GM12865 (cell line): ENCODE measurements around the gene EIF4A2.

ENCODE experiments used
- DNase-seq: peaks from one replicate; pipeline ENCODE4 v3.0.0; 2010; ENCODE audit warnings: low read depth
- H3K4me3 ChIP-seq: 2 replicates; pipeline ENCODE4 v1.5.1; 2011; ENCODE audit warnings: mild to moderate bottlenecking, low read depth, low read length, control low read depth
- TF ChIP-seq, protein P1 (sequence below): IDR thresholded peaks from 2 replicates; pipeline ENCODE4 v1.5.1; 2011; ENCODE audit warnings: low read length, control low read depth, low read depth, inconsistent platforms; ENCODE audit not compliant: insufficient read depth; ENCODE audit errors: missing control alignments

Gene EIF4A2

DNA sequence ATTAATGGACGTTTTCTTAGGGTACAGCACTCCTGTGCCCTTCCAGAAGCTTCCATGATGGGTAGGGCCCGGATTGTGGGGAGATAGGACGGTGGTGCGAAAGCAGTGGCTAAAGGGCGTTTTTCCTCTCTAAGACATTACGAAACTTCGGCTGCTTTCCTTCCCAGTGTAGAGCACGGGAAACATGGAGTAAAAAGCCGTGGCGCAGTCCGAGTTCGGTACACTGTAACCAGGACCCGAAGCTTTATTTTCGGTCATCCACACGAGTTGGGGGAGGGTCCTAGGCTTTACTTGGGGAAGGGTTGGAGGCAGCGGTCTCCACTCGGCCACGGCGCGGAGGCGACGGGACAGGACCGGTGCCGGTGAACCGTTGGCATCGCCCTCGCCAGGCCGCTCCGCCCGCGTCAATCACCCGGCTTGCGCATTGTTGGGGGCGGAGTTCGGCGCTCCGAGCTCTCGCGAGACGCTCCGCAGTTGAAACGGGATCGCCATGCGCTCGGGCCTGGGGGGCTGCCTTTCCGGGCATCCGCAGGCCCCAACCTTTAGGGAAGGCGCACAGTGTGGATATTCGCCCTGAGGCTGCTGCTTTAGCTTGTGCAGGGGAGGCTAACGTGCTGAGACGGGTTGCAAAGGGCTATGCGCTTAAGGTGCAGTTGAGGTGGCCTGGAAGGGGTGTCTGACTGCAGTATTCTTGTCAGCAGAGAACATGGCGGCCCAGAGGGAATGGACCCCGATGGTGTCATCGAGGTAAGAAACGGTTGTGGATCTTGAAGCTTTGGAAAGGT, 546 bp downstream of the EIF4A2 start:
- DNase-seq, result peak; percentile 87
- TF ChIP-seq, protein P1, sequence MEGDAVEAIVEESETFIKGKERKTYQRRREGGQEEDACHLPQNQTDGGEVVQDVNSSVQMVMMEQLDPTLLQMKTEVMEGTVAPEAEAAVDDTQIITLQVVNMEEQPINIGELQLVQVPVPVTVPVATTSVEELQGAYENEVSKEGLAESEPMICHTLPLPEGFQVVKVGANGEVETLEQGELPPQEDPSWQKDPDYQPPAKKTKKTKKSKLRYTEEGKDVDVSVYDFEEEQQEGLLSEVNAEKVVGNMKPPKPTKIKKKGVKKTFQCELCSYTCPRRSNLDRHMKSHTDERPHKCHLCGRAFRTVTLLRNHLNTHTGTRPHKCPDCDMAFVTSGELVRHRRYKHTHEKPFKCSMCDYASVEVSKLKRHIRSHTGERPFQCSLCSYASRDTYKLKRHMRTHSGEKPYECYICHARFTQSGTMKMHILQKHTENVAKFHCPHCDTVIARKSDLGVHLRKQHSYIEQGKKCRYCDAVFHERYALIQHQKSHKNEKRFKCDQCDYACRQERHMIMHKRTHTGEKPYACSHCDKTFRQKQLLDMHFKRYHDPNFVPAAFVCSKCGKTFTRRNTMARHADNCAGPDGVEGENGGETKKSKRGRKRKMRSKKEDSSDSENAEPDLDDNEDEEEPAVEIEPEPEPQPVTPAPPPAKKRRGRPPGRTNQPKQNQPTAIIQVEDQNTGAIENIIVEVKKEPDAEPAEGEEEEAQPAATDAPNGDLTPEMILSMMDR, result no peak
- H3K4me3 ChIP-seq, result peak overlapping the region; percentile 88

DNA sequence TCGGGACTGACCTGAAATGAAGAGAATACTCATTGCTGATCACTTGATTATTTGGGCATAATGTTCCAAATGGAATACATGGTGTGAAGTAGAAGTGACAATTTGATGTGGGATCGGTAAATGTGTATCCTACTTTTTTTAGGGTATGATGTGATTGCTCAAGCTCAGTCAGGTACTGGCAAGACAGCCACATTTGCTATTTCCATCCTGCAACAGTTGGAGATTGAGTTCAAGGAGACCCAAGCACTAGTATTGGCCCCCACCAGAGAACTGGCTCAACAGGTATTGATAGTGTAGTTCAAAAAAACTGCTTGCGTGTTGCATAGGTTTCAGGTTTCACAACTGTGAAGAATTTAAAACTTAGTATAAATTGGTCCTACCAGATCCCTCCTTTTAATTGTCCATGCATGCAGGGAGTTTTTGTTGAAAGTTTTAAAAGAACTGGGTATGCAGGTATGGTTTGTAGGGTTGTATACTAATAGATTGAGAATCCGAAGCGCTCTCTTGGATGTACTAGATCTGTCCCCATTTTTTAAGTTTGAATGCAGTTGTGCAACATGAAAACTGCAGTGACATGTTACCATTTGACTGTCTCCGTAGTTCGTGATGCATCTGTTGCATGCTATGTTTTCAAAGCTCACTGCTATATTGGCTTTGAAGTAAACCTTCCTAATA, 1.6 kb downstream of the EIF4A2 start:
- DNase-seq, result peak; percentile 19

DNA sequence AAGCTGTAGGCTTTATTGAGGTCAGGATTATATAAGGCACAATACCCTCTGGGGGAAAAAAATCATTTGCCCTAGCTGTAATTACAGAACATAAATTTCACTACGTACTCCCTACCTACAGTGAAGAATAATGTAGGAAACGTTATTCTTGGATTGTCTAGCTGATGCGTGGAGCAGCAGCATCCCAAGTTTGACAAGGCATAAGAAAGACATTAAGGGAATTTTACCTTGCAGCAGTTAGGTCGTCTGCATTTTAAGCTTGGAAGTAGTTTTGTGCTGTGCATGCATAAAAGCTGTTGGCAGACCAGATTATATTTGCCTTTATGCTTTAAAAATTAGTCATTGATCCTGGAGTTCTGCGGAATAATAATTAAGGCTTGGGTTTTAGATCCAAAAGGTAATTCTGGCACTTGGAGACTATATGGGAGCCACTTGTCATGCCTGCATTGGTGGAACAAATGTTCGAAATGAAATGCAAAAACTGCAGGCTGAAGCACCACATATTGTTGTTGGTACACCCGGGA, 2.2 kb downstream of the EIF4A2 start:
- H3K4me3 ChIP-seq, result peak overlapping the region; percentile 88
- DNase-seq, result no peak
- TF ChIP-seq, protein P1, result no peak

More for the DNA sequence above, 1.6 kb downstream of the EIF4A2 start:
- peak overlapping the region; percentile 88 for H3K4me3 ChIP-seq
- TF ChIP-seq, protein P1, result no peak

DNA sequence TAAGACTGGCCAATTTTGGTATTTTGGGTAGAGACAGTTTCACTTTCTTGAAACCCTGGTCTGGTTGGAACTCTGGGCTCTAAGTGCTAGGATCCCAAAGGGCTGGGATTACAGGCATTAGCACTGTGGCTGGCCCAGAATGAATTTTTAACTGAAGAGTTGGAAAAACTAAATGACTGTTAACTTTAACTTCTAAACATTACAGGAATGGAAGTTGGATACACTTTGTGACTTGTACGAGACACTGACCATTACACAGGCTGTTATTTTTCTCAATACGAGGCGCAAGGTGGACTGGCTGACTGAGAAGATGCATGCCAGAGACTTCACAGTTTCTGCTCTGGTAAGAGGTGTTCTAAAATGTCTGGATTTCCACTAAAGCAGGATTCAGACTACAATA, 3.5 kb downstream of the EIF4A2 start:
- peak overlapping the region; percentile 88 for H3K4me3 ChIP-seq
- TF ChIP-seq, protein P1, result no peak
- DNase-seq, result peak; percentile 10

DNA sequence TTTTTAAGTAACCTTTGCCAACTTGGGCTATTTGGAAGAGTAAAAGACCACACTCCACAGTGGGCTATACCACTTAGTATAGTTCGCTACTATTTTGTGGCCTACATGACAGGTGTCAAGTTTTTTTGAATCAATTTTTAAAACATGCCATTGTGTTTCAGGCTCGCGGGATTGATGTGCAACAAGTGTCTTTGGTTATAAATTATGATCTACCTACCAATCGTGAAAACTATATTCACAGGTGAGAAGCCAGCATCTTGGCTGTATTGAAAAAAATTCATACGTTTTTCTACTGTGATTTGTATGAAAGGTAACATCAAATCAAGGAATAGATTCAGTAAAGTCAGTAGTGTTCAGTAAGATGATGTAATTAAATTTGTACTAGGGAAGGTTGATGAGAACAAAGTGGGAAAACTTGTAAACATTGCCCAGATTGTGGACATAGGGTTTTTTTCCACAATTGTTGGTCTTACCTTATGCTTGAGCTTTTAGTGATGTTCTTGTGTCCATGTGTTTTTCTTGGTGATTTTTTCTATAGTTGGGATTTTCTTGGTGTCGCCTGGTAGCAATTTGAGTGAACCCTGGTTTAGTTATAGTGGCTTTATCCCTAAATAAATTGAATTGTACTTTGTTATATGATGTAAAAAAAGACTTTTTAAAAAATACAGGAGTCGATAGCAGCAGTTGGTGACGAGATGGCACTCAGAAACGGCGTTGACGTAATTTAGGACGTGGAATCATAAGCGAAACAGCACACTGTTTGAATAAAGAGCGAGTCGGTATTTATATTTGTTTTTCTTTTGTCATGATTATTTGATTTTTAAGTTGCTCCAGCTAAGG, 4.5 kb downstream of the EIF4A2 start:
- peak; percentile 21 for DNase-seq

More for the DNA sequence above, 4.5 kb downstream of the EIF4A2 start:
- TF ChIP-seq, protein P1, result no peak
- peak overlapping the region; percentile 88 for H3K4me3 ChIP-seq
